Measurements from ENCODE around the gene PTDSS2.

The PTDSS2 gene

GRCh38 chr11:490186-490929 lies 40.3 kb downstream of the PTDSS2 start:
- DNase-seq (ENCODE audit: low read depth in 2 of 2): no peak

DNA sequence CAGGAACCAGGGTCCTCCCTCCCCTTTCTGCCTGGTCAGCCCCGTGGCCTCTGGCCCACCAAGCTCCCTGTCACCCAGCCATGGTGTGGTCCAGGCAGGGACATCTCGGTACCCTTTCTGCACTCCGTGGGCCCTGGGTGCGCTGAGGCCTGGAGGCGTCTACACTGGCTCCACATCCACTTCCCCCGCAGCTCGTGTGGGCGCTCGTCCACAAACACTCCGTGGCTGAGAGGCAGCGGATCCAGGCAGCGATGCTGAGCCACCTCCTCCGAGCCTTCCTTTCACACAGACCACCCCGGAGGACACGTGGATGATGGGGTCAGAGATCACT lies 40.8 kb downstream of the PTDSS2 start:
- no peak for DNase-seq (ENCODE audit: low read depth in 2 of 2)

DNA sequence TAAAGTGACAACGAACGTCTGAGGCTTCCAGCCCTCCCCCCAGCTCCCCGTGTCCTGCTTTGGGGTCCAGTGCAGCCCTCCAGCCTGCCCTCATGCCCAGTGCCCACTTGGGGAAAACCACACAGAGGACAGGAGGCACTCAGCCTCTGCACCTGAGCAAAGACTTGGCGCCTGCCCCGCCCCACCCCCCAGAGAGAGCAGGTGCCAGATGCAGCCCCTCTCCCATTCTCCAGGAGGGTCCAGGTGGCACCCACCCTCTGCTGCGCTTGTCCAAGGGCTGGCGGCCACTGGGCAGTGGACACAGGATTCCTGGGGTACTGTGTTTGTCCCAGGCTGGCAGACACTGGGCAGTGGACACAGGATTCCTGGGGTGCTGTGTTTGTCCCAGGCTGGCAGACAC lies 41.3 kb downstream of the PTDSS2 start:
- no peak for DNase-seq (ENCODE audit: low read depth in 2 of 2)

DNA sequence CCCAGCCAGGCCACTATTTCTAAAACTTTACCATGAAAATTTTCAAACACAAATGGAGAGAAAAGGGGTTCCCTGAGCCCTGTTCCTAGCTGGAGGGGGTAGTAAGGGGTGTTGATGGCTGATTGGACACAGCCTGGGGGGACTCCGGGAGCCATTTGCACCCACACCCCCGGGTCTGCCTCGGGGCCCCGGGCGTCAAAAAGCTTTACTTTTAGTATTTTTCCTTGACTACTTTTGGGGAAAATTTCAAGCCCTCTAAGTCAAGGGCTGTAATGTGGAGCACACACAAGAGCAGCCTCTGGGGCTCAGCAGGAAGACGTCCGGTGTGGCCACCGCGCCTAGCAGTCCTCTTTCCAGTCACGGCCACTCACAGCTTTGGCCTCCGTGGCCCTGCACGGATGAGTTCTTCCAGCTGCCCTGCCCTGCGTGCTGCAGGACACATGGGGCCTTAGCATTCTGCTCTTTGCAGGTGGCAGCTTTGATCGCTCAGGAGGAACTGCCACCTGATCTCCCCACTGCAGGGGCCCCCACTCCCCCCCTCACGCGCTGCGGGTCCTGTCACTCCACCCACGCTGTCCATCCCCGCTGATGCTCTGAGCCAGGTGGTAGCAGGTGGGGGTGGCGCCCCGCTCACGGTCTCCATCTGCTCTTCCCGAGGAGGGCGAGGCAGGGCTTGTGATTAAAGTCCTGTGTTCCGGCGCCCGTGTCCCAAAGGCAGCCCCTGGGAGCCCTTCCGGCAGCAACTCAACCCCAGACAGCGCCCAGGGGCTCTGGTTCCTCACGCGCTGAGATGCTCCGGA lies 42.5 kb downstream of the PTDSS2 start:
- no peak for DNase-seq (ENCODE audit: low read depth in 2 of 2)

- no peak for DNase-seq (ENCODE audit: low read depth in 2 of 2)
Measured at GRCh38 chr11:494761-495536, 44.9 kb downstream of the PTDSS2 start.

- no peak for DNase-seq (ENCODE audit: low read depth in 2 of 2)
Measured at GRCh38 chr11:495537-495931, 45.5 kb downstream of the PTDSS2 start.

DNA sequence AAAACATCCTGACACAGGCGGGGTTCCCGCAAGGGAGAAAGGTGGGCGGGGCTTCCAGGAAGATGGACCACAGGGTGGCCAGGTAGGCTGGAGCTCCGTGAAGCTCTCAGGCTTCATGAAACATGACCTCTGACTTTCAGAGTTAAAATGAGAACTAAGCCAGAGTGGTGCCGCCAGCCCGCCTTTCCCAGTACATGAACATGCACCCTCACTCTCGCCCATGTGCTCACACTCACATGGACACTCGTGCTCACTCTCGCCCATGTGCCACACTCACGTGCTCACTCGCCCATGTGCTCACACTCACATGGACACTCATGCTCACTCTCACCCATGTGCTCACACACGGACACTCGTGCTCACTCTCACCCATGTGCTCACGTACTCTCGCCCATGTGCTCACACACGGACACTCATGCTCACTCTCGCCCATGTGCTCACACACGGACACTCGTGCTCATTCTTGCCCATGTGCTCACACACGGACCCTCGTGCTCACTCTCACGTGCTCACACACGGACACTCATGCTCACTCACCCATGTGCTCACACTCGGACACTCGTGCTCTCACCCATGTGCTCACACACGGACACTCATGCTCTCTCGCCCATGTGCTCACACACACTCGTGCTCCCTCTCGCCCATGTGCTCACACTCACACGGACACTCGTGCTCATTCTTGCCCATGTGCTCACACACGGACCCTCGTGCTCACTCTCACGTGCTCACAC lies 46.9 kb downstream of the PTDSS2 start:
- no peak for DNase-seq (ENCODE audit: low read depth in 2 of 2)

GRCh38 chr11:497565-498296 lies 47.7 kb downstream of the PTDSS2 start:
- no peak for DNase-seq (ENCODE audit: low read depth in 2 of 2)

- no peak for DNase-seq (ENCODE audit: low read depth in 2 of 2)
Measured at GRCh38 chr11:498297-499181, 48.5 kb downstream of the PTDSS2 start.

GRCh38 chr11:499201-500076 lies 49.4 kb downstream of the PTDSS2 start:
- no peak for DNase-seq (ENCODE audit: low read depth in 2 of 2)

- DNase-seq (ENCODE audit: low read depth in 2 of 2): no peak
Measured at GRCh38 chr11:501001-501682, 51.1 kb downstream of the PTDSS2 start.

DNA sequence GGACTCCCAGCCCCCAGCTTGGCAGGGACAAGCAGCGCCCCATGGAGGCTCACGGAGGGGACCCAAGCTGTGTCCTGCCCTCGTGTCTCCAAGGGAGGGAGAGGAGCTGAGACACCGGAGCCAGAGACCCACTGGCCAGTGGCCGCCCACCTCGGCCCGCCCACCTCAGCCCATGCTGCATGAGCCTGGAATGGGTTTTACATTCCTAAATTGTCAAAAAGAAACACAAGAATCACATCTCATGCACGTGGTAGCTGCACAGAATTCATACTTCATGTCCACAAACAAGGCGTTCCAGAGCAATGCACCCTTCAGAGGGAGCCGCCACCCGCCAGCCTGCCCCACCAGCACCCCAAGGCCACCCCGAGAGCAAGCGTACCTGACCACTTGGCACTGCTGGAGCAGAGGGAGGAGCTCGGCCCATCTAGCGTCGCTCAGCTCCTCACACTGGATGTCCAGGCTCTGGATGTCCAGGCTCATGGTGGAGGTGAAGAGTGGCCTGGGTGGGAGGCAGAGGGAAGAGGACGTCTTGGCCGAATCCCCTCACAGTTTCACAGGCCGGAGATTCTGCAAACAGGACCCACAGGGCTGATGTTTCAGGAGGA lies 51.7 kb downstream of the PTDSS2 start:
- DNase-seq (ENCODE audit: low read depth in 2 of 2): no peak

GRCh38 chr11:502288-503178 lies 52.5 kb downstream of the PTDSS2 start:
- DNase-seq (ENCODE audit: low read depth in 2 of 2): no peak

DNA sequence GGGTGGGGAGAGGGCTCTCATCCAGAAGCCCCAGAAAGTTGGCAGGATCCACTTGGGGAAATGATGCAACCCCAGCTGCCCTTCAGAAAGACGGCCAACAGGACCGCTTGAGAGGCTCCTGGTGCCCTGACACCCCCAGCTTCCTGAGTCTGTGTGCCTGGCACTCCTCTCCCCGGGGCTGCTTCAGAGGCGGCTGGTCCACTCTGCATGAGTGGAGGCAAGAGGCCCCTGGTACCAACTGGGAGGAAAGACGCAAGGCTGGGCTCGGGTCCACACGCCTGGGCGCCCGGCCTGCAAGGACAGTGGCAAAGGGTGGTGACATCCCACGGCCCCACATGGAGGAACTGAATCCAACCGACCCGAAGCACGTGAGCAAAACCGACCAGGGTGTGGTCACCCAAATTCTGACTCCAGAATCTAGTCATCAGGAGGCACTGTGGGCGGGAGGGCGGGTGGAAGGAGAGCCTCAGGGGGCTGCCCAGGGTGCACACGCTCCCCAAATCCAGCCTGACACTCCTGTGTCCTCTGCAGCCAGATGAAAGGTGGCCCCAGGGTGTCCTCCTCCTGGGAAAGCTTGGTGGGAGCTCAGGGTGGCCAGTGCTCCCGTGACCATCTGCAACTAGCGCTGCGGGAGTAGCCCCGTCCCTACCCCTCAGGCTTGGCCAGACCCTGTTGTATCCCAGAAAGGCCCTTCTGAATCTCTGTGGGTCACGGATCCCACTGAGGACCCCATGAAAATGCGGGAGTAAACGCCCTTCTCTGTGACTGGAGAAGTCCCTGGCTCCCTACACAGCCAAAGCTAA lies 53.3 kb downstream of the PTDSS2 start:
- no peak for DNase-seq (ENCODE audit: low read depth in 2 of 2)

DNA sequence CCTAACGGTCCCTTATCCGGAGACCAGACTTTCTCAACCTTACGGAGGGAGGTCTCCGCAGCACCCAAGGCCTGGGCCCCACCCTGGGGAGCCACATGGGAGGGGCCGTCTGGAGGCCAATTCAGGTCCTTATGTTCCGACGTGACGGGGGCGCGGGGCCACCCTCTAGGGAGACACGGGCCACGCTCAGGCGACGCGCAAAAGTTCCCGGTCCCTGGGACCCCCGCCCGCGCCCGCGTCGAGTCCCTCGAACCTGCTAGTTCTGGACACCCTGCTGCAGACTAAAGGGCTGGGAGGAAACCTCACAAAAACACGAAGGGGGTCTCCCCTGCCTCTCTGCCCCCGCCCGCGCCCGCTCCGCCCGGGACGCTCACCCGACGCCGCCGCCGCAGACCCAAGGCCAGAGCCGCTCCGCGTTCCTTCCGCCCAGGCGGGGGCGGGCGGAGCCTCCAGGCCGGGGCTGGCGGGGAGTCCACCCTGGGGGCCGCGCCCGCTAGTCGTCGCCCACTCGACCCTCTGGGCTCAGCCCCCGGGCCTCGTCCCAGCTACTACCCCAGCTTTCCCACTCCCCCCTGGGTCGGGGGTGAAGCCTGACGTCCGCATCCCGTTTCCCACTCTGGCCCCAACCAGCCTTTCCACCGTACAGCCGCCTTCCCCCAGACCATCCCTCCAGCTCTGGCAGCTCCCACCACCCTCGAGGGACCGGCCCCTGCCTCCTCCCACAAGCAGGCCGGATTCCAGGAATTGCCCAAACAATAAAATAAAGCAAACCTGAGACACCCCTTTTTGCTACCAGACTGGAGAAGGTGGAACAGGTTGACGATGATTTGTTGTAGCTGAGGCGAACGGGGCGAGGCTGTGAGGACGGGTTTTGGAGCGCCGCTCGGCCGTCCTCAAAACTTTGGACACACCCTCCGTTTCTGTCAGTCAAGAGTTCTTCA lies 54.2 kb downstream of the PTDSS2 start:
- DNase-seq (ENCODE audit: low read depth in 2 of 2): no peak
